ENCODE measurements around the gene GAS2L3. TPM values are rescaled to one million over a fixed set of nuclear protein-coding genes. Genes with fewer than 3 reads are reported as not detected.

GAS2L3 gene
- total RNA-seq, 1 experiment from 2014 or later = 11.7 TPM

GRCh38 chr12:100539202-100539601 lies 34.3 kb upstream of the GAS2L3 start:
- Histone ChIP-seq H2AK5ac (ENCODE audit: insufficient read length, low read length) (no peak overlapping the region), H3K9me3 (ENCODE audit: control insufficient read depth, low read depth, low read length) (no peaks in the 10 kb centered on the region), H3K14ac (ENCODE audit: insufficient read depth, low read length) (no peak overlapping the region), H3K27ac (ENCODE audit: insufficient read length, low read depth, low read length) (no peak overlapping the region), H4K20me1 (ENCODE audit: control insufficient read depth, insufficient read depth, insufficient read length) (no peaks in the 10 kb centered on the region), H3K56ac (ENCODE audit: insufficient read length, low read depth, low read length) (no peak overlapping the region), H3K23me2 (ENCODE audit: insufficient read length, low read depth, low read length, poor library complexity, severe bottlenecking) (no peaks in the 10 kb centered on the region), H4K91ac (ENCODE audit: insufficient read length, low read depth, low read length) (no peak overlapping the region), H2BK120ac (ENCODE audit: low read depth, low read length, poor library complexity, severe bottlenecking) (no peak overlapping the region), H2AFZ (ENCODE audit: low read length) (no peak overlapping the region), H3K4me1 (ENCODE audit: insufficient read depth, low read length) (no peaks in the 10 kb centered on the region), H4K8ac (replicated peaks; ENCODE audit: insufficient read length, low read depth, low read length) (no peak overlapping the region), H3K4ac (ENCODE audit: low read depth, low read length) (no peak overlapping the region), H3K23ac (ENCODE audit: insufficient read length, low read depth, low read length) (no peak overlapping the region), H4K5ac (ENCODE audit: insufficient read length, low read depth, low read length) (no peak overlapping the region), H2BK20ac (ENCODE audit: low read depth, low read length, poor library complexity, severe bottlenecking) (no peak overlapping the region), H2BK15ac (ENCODE audit: low read depth, low read length) (no peak overlapping the region), H2BK5ac (ENCODE audit: insufficient read length, low read length) (no peak overlapping the region), H3K9ac (ENCODE audit: extremely low read depth, insufficient read length, low read length) (no peak overlapping the region), H3K18ac (ENCODE audit: insufficient read length, low read depth, low read length) (no peak overlapping the region), H3K79me2 (ENCODE audit: insufficient read depth, low read length) (no peaks in the 10 kb centered on the region), H3K4me2 (ENCODE audit: insufficient read depth, insufficient read length, low read length) (no peak overlapping the region), H3K27me3 (ENCODE audit: insufficient read depth, low read length) (no peaks in the 10 kb centered on the region), H2BK12ac (ENCODE audit: insufficient read length, low read depth, low read length) (no peak overlapping the region), H3T11ph (ENCODE audit: low read length) (no peak overlapping the region), H3K79me1 (ENCODE audit: insufficient read depth, low read depth, low read length, poor library complexity, severe bottlenecking) (no peaks in the 10 kb centered on the region)
- no peak overlapping the region for H3K27ac Mint-ChIP-seq
- no peak overlapping the region for H3K4me3 Mint-ChIP-seq
- WGBS (ENCODE audit: extremely low coverage, insufficient read length, low lambda C conversion rate) = no CpG with 5 or more reads among the region's 2 CpGs
- no peak for TF ChIP-seq CTCF (conservative IDR thresholded peaks at IDR 0.05)
- no peaks in the 10 kb centered on the region for H3K9me3 Mint-ChIP-seq
- H3K36me3 Mint-ChIP-seq (ENCODE audit: insufficient read depth in 1 of 3, low read depth in 3 of 3) = no peaks in the 10 kb centered on the region
- DNase-seq = peak; percentile 55
- no peaks in the 10 kb centered on the region for H3K4me1 Mint-ChIP-seq
- no peaks in the 10 kb centered on the region for H3K27me3 Mint-ChIP-seq (ENCODE audit: low read depth)

Data from H9 (cell line).